IPS-NIHi7 (cell line): ENCODE results near the gene TUBGCP6.

Experiments
- DNase-seq: peaks from one replicate; pipeline ENCODE4 v3.0.0; 2012; ENCODE audit warnings: mixed read lengths; ENCODE audit errors: extremely low spot score

The TUBGCP6 gene

GRCh38 chr22:50180727-50181521 is 63.9 kb downstream of the TUBGCP6 start:
- no peak for DNase-seq

GRCh38 chr22:50179937-50180726 is 64.7 kb downstream of the TUBGCP6 start:
- DNase-seq, result no peak

- no peak for DNase-seq
Observed at GRCh38 chr22:50178871-50179869, 65.7 kb downstream of the TUBGCP6 start.

GRCh38 chr22:50178471-50178864 is 66.4 kb downstream of the TUBGCP6 start:
- no peak for DNase-seq

GRCh38 chr22:50177537-50178470 is 67.0 kb downstream of the TUBGCP6 start:
- no peak for DNase-seq

GRCh38 chr22:50176850-50177536 is 67.8 kb downstream of the TUBGCP6 start:
- no peak for DNase-seq

- no peak for DNase-seq
Observed at GRCh38 chr22:50175921-50176849, 68.6 kb downstream of the TUBGCP6 start.

GRCh38 chr22:50175191-50175461 is 69.7 kb downstream of the TUBGCP6 start:
- DNase-seq, result no peak

- DNase-seq, result no peak
Observed at GRCh38 chr22:50174382-50175190, 70.2 kb downstream of the TUBGCP6 start.

GRCh38 chr22:50173983-50174355 is 70.9 kb downstream of the TUBGCP6 start:
- DNase-seq, result no peak

- DNase-seq, result no peak
Observed at GRCh38 chr22:50173311-50173982, 71.4 kb downstream of the TUBGCP6 start.

GRCh38 chr22:50171965-50172421 is 72.8 kb downstream of the TUBGCP6 start:
- no peak for DNase-seq

GRCh38 chr22:50171319-50171964 is 73.4 kb downstream of the TUBGCP6 start:
- DNase-seq, result no peak

GRCh38 chr22:50170453-50171318 is 74.1 kb downstream of the TUBGCP6 start, which contains the start of gene PANX2:
PANX2 (plus strand) TSS chr22:50170731; CDS start chr22:50170731, 0 bp downstream.
- no peak for DNase-seq

- DNase-seq, result peak; percentile 67
Observed at GRCh38 chr22:50169774-50170341, 75.0 kb downstream of the TUBGCP6 start.
